Mesothelial cell of epicardium (in vitro differentiated cells): ENCODE data around the gene LSS. TPM values are rescaled to one million over a fixed set of nuclear protein-coding genes. Genes with fewer than 3 reads are reported as not detected.

ENCODE experiments used
- DNase-seq, 2 experiments: peaks; one replicate each; pipeline ENCODE4 v3.0.0; 2021; ENCODE audit warnings: low spot score in 2 of 2; ENCODE audit not compliant: unreplicated experiment in 2 of 2
- H3K27ac Mint-ChIP-seq: 2 replicates; pipeline ENCODE4 v1.8.0; 2021; ENCODE audit warnings: mixed read lengths
- H3K27me3 Mint-ChIP-seq: 2 replicates; pipeline ENCODE4 v1.8.0; 2021; ENCODE audit warnings: low read depth, mixed read lengths
- H3K36me3 Mint-ChIP-seq: 2 replicates; pipeline ENCODE4 v1.8.0; 2021; ENCODE audit warnings: mixed read lengths
- H3K4me1 Mint-ChIP-seq: 2 replicates; pipeline ENCODE4 v1.8.0; 2021; ENCODE audit warnings: mixed read lengths
- H3K4me3 Mint-ChIP-seq: 2 replicates; pipeline ENCODE4 v1.8.0; 2021; ENCODE audit warnings: mild to moderate bottlenecking, moderate library complexity, mixed read lengths
- H3K9me3 Mint-ChIP-seq: 2 replicates; pipeline ENCODE4 v1.8.0; 2021; ENCODE audit warnings: mixed read lengths
- total RNA-seq: library from RNA; stranded (reverse); gene quantifications from 3 replicates; pipeline ENCODE4 v1.2.1, GENCODE V29; 2021
- TF ChIP-seq, protein P1 (sequence below): fragments of 200-600 bp; sonication (generic); IDR thresholded peaks from one replicate; pipeline ENCODE4 v1.5.0; 2021; ENCODE audit warnings: antibody characterized with exemption; ENCODE audit not compliant: unreplicated experiment

Gene LSS
- total RNA-seq, 1 donor from 2014 or later = 85.8 TPM

DNA sequence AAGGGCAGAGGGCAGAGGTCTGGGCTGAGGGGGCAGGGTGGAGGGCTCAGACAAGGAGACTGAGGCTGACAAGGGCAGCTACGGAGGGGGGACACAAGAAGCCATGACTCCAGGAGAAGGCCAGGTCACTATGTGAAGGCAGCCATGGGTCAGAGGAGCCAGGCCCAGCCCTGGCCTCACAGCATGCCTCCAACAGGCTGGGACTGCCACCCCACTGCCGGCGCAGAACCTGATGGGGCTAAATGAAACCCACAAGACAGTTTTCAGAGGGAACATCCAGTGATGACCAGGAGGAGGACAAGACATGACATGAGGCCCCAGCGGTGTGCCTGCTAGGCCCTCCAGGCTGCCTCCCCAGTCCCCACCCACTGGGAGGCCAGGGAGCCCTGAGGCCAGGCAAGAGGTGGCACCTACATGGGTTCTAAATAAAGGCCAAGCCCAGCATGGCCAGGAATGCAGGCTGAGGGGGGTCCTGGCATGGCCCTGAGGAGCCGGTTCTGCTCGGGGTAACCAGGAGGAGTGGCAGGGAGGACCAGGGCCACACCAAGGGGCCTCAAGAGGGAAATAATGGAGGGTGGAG is 27.3 kb upstream of the LSS start:
- H3K36me3 Mint-ChIP-seq = peaks cover 43% of the 10 kb centered on the region

DNA sequence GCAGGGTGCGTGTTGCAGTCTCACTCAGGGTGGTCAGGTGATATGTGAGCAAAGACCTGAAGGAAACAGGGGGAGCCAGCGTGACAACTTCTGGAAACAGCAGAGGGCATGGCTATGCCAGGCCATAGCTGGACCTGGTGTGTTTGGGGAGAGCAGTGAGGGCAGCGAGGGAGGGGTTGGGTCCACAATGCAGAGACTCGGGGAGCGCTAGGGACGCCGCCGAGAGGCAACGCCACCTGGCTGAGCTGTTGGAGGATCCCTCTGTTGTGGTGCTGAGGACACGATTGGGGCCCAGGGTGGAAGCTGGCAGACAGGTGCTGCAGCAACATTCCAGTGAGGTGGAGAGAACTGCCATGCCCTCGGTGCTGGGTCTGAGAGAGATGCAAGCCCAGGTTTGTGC is 26.6 kb upstream of the LSS start:
- TF ChIP-seq, protein P1, sequence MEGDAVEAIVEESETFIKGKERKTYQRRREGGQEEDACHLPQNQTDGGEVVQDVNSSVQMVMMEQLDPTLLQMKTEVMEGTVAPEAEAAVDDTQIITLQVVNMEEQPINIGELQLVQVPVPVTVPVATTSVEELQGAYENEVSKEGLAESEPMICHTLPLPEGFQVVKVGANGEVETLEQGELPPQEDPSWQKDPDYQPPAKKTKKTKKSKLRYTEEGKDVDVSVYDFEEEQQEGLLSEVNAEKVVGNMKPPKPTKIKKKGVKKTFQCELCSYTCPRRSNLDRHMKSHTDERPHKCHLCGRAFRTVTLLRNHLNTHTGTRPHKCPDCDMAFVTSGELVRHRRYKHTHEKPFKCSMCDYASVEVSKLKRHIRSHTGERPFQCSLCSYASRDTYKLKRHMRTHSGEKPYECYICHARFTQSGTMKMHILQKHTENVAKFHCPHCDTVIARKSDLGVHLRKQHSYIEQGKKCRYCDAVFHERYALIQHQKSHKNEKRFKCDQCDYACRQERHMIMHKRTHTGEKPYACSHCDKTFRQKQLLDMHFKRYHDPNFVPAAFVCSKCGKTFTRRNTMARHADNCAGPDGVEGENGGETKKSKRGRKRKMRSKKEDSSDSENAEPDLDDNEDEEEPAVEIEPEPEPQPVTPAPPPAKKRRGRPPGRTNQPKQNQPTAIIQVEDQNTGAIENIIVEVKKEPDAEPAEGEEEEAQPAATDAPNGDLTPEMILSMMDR = no peak
- H3K4me3 Mint-ChIP-seq = no peak overlapping the region
- no peaks in the 10 kb centered on the region for H3K4me1 Mint-ChIP-seq
- DNase-seq = no peak
- H3K27ac Mint-ChIP-seq = no peak overlapping the region
- no peaks in the 10 kb centered on the region for H3K27me3 Mint-ChIP-seq
- H3K9me3 Mint-ChIP-seq = no peaks in the 10 kb centered on the region
- H3K36me3 Mint-ChIP-seq = peaks cover 46% of the 10 kb centered on the region

More for the DNA sequence above, 27.3 kb upstream of the LSS start:
- no peak overlapping the region for H3K27ac Mint-ChIP-seq
- H3K27me3 Mint-ChIP-seq = no peaks in the 10 kb centered on the region
- no peak overlapping the region for H3K4me3 Mint-ChIP-seq
- H3K4me1 Mint-ChIP-seq = no peaks in the 10 kb centered on the region
- no peaks in the 10 kb centered on the region for H3K9me3 Mint-ChIP-seq
- TF ChIP-seq, protein P1 = no peak
- no peak for DNase-seq

DNA sequence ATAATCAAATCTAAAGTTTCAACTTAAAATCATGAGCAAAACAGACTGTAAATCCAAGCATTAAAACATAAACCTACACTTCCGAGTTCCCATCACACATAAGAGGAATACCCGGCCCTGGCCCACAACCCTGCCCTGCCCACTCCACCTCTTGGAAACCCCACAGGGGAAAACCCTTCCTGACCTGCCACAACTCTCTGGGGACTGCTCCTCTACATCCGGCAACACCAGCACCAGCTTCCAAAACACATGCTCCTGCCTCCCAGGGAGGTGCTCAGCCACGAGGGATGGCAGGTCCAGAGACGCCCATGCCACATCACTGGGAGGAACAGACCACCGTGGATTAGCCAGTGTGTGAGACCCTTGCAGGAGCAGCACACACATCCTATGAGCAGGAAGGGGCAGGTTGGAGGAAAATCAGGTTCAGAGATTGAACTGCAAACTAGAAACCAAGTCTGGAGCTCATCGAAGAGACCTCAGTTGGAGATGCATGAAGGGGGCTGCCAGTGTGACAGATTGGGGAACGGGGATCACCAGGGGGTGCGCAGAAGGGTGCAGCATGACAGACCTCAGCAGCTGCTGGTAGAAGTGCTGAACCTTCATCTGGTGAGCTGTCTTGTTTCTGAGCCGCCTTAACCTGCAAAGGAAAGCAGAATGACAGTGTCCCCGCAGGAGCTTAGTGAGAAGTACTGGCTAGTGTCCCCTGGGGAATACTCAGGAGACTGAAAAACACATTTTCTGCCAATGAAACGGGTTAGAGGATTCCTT is 25.8 kb upstream of the LSS start:
- no peak for DNase-seq
- Mint-ChIP-seq H3K9me3 (no peaks in the 10 kb centered on the region), H3K4me3 (no peak overlapping the region), H3K27me3 (no peaks in the 10 kb centered on the region), H3K27ac (peak overlapping the region; percentile 60), H3K36me3 (peaks cover 54% of the 10 kb centered on the region), H3K4me1 (no peaks in the 10 kb centered on the region)
- TF ChIP-seq, protein P1 = no peak

DNA sequence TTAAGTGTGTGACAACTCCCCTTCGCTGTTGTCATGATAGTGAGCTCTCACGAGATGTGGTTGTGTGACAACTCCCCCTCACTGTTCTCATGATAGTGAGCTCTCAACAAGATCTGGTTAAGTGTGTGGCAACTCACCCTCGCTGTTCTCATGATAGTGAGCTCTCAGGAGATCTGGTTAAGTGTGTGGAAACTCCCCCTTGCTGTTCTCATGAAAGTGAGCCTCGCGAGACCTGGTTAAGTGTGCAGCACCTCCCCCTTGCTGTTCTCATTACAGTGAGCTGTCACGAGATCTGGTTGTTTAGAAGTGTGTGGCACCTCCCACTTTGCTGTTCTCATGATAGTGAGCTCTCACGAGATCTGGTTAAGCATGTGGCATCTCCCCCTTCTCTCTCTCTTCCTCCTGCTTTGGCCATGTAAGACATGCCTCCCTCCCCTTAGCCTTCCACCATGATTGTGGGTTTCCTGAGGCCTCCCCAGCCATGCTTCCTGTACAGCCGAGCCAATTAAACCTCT is 25.1 kb upstream of the LSS start:
- Mint-ChIP-seq H3K27me3 (no peaks in the 10 kb centered on the region), H3K36me3 (peaks cover 55% of the 10 kb centered on the region), H3K4me3 (no peak overlapping the region), H3K4me1 (no peaks in the 10 kb centered on the region), H3K9me3 (no peaks in the 10 kb centered on the region), H3K27ac (peak overlapping the region; percentile 60)
- no peak for DNase-seq
- TF ChIP-seq, protein P1 = no peak

DNA sequence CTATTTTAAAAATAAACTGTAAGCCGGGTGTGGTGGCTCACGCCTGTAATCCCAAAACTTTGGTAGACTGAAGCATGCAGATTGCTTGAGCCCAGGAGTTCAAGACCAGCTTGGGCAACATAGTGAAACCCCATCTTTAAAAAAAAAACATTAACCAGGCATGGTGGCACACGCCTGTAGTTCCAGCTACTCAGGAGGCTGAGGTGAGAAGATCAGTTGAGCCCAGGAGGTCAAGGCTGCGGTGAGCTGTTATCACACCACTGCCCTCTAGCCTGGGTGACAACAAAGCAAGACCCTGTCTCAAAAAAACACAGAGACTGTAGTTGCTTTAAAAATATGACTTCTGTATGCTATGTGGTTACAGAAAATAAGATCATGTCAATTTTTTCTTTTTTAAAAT is 24.3 kb upstream of the LSS start:
- no peak overlapping the region for H3K27ac Mint-ChIP-seq
- H3K4me1 Mint-ChIP-seq = no peaks in the 10 kb centered on the region
- TF ChIP-seq, protein P1 = no peak
- no peak overlapping the region for H3K4me3 Mint-ChIP-seq
- no peaks in the 10 kb centered on the region for H3K9me3 Mint-ChIP-seq
- DNase-seq = no peak
- H3K36me3 Mint-ChIP-seq = peaks cover 53% of the 10 kb centered on the region
- no peaks in the 10 kb centered on the region for H3K27me3 Mint-ChIP-seq
